HEK293 (cell line): ENCODE results near the gene GNAQ.

Experiments used
- CTCF ChIA-PET: fragments of 350-600 bp; formaldehyde crosslinking; extraction: SDS; loops from one replicate; lab custom pipeline; 2021; ENCODE audit warnings: antibody characterized with exemption; lab: Yijun Ruan, JAX
- POLR2A ChIA-PET: fragments of 300-600 bp; formaldehyde crosslinking; extraction: SDS; loops from one replicate; lab custom pipeline; 2020; ENCODE audit warnings: antibody characterized with exemption, inconsistent platforms; lab: Yijun Ruan, JAX
- H3K27ac ChIP-seq: fragments of 200-500 bp; sonication (Bioruptor generic); 2 replicates; pipeline ENCODE4 v1.5.1; 2014; ENCODE audit warnings: low read depth, low read length, control low read depth, inconsistent platforms; ENCODE audit errors: extremely low read depth
- H3K36me3 ChIP-seq, 2 experiments: fragments of 200-500 bp in 1 of 2; sonication (Bioruptor generic) in 1 of 2; 1 replicate in 1 of 2; 2 replicates in 1 of 2; pipeline ENCODE4 v1.5.1; 2014 to 2017; ENCODE audit warnings: inconsistent platforms in 2 of 2, low read length in 2 of 2; ENCODE audit not compliant: control insufficient read depth in 2 of 2, insufficient read depth in 1 of 2
- H3K4me1 ChIP-seq: fragments of 200-500 bp; sonication (Bioruptor generic); 2 replicates; pipeline ENCODE4 v1.5.1; 2014; ENCODE audit warnings: mild to moderate bottlenecking, low read length, inconsistent platforms; ENCODE audit not compliant: control insufficient read depth, insufficient read depth
- H3K4me3 ChIP-seq: 2 replicates; pipeline ENCODE4 v1.5.1; 2011; ENCODE audit warnings: low read depth, mild to moderate bottlenecking, control low read depth, low read length, moderate library complexity
- H3K9me3 ChIP-seq: fragments of 200-500 bp; sonication (Bioruptor generic); 2 replicates; pipeline ENCODE4 v1.5.1; 2014; ENCODE audit warnings: low read depth, low read length, inconsistent platforms; ENCODE audit not compliant: control insufficient read depth, insufficient read depth
- CTCF ChIP-seq: fragments of 450-650 bp; formaldehyde crosslinking; IDR thresholded peaks from 2 replicates; pipeline ENCODE4 v1.5.1; 2016; ENCODE audit warnings: missing biosample characterization, missing genetic modification characterization
- EGR2 ChIP-seq: fragments of 450-650 bp; formaldehyde crosslinking; IDR thresholded peaks from 2 replicates; pipeline ENCODE4 v1.5.1; 2016; ENCODE audit warnings: low read depth, missing biosample characterization, missing genetic modification characterization
- GLIS2 ChIP-seq: fragments of 450-650 bp; formaldehyde crosslinking; IDR thresholded peaks from 2 replicates; pipeline ENCODE4 v1.5.1; 2016; ENCODE audit warnings: missing biosample characterization, missing genetic modification characterization
- PRDM2 ChIP-seq: fragments of 450-650 bp; formaldehyde crosslinking; IDR thresholded peaks from 2 replicates; pipeline ENCODE4 v1.5.1; 2016; ENCODE audit warnings: missing biosample characterization, missing genetic modification characterization, borderline replicate concordance
- ZBTB48 ChIP-seq: fragments of 450-650 bp; formaldehyde crosslinking; IDR thresholded peaks from 2 replicates; pipeline ENCODE4 v1.5.1; 2016; ENCODE audit warnings: missing biosample characterization, missing genetic modification characterization
- ZBTB8A ChIP-seq: fragments of 450-650 bp; formaldehyde crosslinking; IDR thresholded peaks from 2 replicates; pipeline ENCODE4 v1.5.1; 2016; ENCODE audit warnings: missing biosample characterization, missing genetic modification characterization
- ZFHX2 ChIP-seq: fragments of 450-650 bp; formaldehyde crosslinking; conservative IDR thresholded peaks from 2 replicates; pipeline ENCODE4 v1.5.1; 2016; ENCODE audit warnings: missing biosample characterization, missing genetic modification characterization
- ZFP3 ChIP-seq: fragments of 450-650 bp; formaldehyde crosslinking; IDR thresholded peaks from 2 replicates; pipeline ENCODE4 v1.5.1; 2016; ENCODE audit warnings: low read depth, missing biosample characterization, missing genetic modification characterization
- ZFP37 ChIP-seq: fragments of 450-650 bp; formaldehyde crosslinking; IDR thresholded peaks from 2 replicates; pipeline ENCODE4 v1.5.1; 2016; ENCODE audit warnings: missing biosample characterization, missing genetic modification characterization
- ZIC2 ChIP-seq: fragments of 450-650 bp; formaldehyde crosslinking; IDR thresholded peaks from 2 replicates; pipeline ENCODE4 v1.5.1; 2016; ENCODE audit warnings: missing biosample characterization, missing genetic modification characterization
- ZNF10 ChIP-seq: fragments of 450-650 bp; formaldehyde crosslinking; IDR thresholded peaks from 2 replicates; pipeline ENCODE4 v1.5.1; 2017; ENCODE audit warnings: missing biosample characterization, missing genetic modification characterization
- ZNF146 ChIP-seq: fragments of 450-650 bp; formaldehyde crosslinking; IDR thresholded peaks from 2 replicates; pipeline ENCODE4 v1.5.1; 2016; ENCODE audit warnings: missing biosample characterization, missing genetic modification characterization
- ZNF280C ChIP-seq: fragments of 450-650 bp; formaldehyde crosslinking; IDR thresholded peaks from 2 replicates; pipeline ENCODE4 v1.5.1; 2016; ENCODE audit warnings: missing biosample characterization, missing genetic modification characterization
- ZNF292 ChIP-seq: fragments of 450-650 bp; formaldehyde crosslinking; IDR thresholded peaks from 2 replicates; pipeline ENCODE4 v1.5.1; 2016; ENCODE audit warnings: low read depth, missing biosample characterization, missing genetic modification characterization, borderline replicate concordance
- ZNF391 ChIP-seq: fragments of 450-650 bp; formaldehyde crosslinking; IDR thresholded peaks from 2 replicates; pipeline ENCODE4 v1.5.1; 2016; ENCODE audit warnings: low read depth, missing biosample characterization, missing genetic modification characterization, borderline replicate concordance
- ZNF48 ChIP-seq: fragments of 450-650 bp; formaldehyde crosslinking; IDR thresholded peaks from 2 replicates; pipeline ENCODE4 v1.5.1; 2016; ENCODE audit warnings: missing biosample characterization, missing genetic modification characterization
- ZNF544 ChIP-seq: fragments of 450-650 bp; formaldehyde crosslinking; IDR thresholded peaks from 2 replicates; pipeline ENCODE4 v1.5.0; 2017; ENCODE audit warnings: missing biosample characterization, missing genetic modification characterization
- ZNF555 ChIP-seq: fragments of 450-650 bp; formaldehyde crosslinking; conservative IDR thresholded peaks from 2 replicates; pipeline ENCODE4 v1.5.1; 2017; ENCODE audit warnings: missing biosample characterization, mild to moderate bottlenecking, missing genetic modification characterization, inconsistent platforms
- ZNF623 ChIP-seq: fragments of 450-650 bp; formaldehyde crosslinking; IDR thresholded peaks from 2 replicates; pipeline ENCODE4 v1.5.1; 2016; ENCODE audit warnings: missing biosample characterization, missing genetic modification characterization
- ZNF701 ChIP-seq: fragments of 450-650 bp; formaldehyde crosslinking; IDR thresholded peaks from 2 replicates; pipeline ENCODE4 v1.5.1; 2016; ENCODE audit warnings: missing biosample characterization, missing genetic modification characterization
- ZNF747 ChIP-seq: fragments of 450-650 bp; formaldehyde crosslinking; IDR thresholded peaks from 2 replicates; pipeline ENCODE4 v1.5.1; 2016; ENCODE audit warnings: missing biosample characterization, missing genetic modification characterization
- ZSCAN16 ChIP-seq: fragments of 450-650 bp; formaldehyde crosslinking; IDR thresholded peaks from 2 replicates; pipeline ENCODE4 v1.5.1; 2016; ENCODE audit warnings: missing biosample characterization, missing genetic modification characterization

The GNAQ gene

GRCh38 chr9:77769246-77769645 lies 262.4 kb downstream of the GNAQ start:
- no peak overlapping the region for H3K27ac ChIP-seq
- H3K36me3 ChIP-seq: no peaks in the 10 kb centered on the region
- no peak overlapping the region for H3K4me3 ChIP-seq
- H3K4me1 ChIP-seq: no peaks in the 10 kb centered on the region
- POLR2A ChIA-PET: no interaction called here
- TF ChIP-seq ZSCAN16: no peak
- no peak for TF ChIP-seq ZNF747 (tag by site-specific recombination)
- no peak for TF ChIP-seq ZNF48 (tag by site-specific recombination)
- TF ChIP-seq ZBTB48 (tag by site-specific recombination): no peak
- TF ChIP-seq ZFP37: no peak
- TF ChIP-seq ZNF544: no peak
- no peak for TF ChIP-seq ZNF391 (tag by site-specific recombination)
- TF ChIP-seq CTCF (tag by site-specific recombination): no peak
- TF ChIP-seq ZFP3 (tag by site-specific recombination): no peak
- no peak for TF ChIP-seq ZNF701 (tag by site-specific recombination)
- TF ChIP-seq, all 188 proteins: peak for 0
- CTCF ChIA-PET: interaction anchor here (0.6 to 1.1 kb wide), 2 partner anchors 312 to 336 kb away, joined by 3 to 4 read pairs; no protein-coding TSS in a partner anchor
- no peaks in the 10 kb centered on the region for H3K9me3 ChIP-seq

GRCh38 chr9:77766587-77766986 lies 265.0 kb downstream of the GNAQ start:
- POLR2A ChIA-PET: no interaction called here
- TF ChIP-seq GLIS2 (tag by site-specific recombination): no peak
- no peak for TF ChIP-seq ZNF623 (tag by site-specific recombination)
- TF ChIP-seq EGR2: 0 out of 2 replicates have a peak, but pooled peaks have one; percentile 18
- TF ChIP-seq ZNF10 (tag by site-specific recombination): no peak
- no peak for TF ChIP-seq ZBTB8A (tag by site-specific recombination)
- TF ChIP-seq ZIC2 (tag by site-specific recombination): no peak
- 0 out of 2 replicates have a peak, but pooled peaks have one; percentile 10 for TF ChIP-seq ZFHX2
- TF ChIP-seq ZNF292 (tag by site-specific recombination): no peak
- no peak for TF ChIP-seq ZNF280C (tag by site-specific recombination)
- no peak for TF ChIP-seq PRDM2 (tag by site-specific recombination)
- TF ChIP-seq ZNF146 (tag by site-specific recombination): no peak
- TF ChIP-seq ZNF555 (tag by site-specific recombination): no peak
- TF ChIP-seq, all 188 proteins: peak for 2
- H3K4me1 ChIP-seq: no peaks in the 10 kb centered on the region
- no peak overlapping the region for H3K27ac ChIP-seq
- no peaks in the 10 kb centered on the region for H3K36me3 ChIP-seq
- CTCF ChIA-PET: interaction anchor here (3.9 kb wide), 1 partner anchor 14 kb away, joined by 21 read pairs; no protein-coding TSS in a partner anchor
- no peak overlapping the region for H3K4me3 ChIP-seq
- H3K9me3 ChIP-seq: no peaks in the 10 kb centered on the region
